Right lobe of liver (tissue), 4 donors: ENCODE results near the gene SLC22A23.

ENCODE experiments used
- CTCF ChIP-seq, 4 donors: fragments of 200-600 bp in 3 of 4; fragments of 450-650 bp in 1 of 4; IDR thresholded peaks; one replicate each; pipeline versions ENCODE4 v1.5.1 to v1.8.0; 2016 to 2022; ENCODE audit warnings: antibody characterized with exemption in 4 of 4, mild to moderate bottlenecking in 2 of 4
- POLR2A ChIP-seq: fragments of 450-650 bp; IDR thresholded peaks from one replicate; pipeline ENCODE4 v1.6.1; 2017; ENCODE audit warnings: antibody characterized with exemption, mild to moderate bottlenecking
- donor health status: DM: no; HTN: no; CAD: no.
- donor health status: DM: no; HTN: no; CAD: no.
- donor health status: DM: no; HTN: yes; CAD: no.

DNA sequence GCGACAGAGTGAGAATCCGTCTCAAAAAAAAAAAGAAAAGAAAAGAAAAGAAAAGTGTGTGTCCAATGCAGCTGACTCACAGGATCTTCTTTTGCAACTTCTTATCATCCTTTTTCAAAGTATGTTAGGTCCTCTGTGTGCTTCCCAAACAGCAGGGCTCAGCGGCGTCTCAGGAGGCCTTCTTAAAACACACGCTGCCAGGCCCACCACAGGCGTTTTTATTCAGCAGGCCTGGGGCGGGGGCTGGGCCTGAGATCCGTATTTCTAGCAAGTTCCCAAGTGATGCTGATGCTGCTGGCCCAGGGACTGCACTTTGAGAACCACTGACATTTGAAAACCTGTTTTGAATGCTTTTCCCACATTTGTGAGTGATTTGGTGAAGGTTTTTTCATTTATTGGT lies 141.0 kb downstream of the SLC22A23 start:
- TF ChIP-seq CTCF (IDR thresholded peaks at IDR 0.05): no peak
- TF ChIP-seq POLR2A: no peak
